ENCODE measurements around the gene EHBP1L1. TPM values are rescaled to one million over a fixed set of nuclear protein-coding genes. Genes with fewer than 3 reads are reported as not detected.

The EHBP1L1 gene
- total and polyA plus RNA-seq, 2 of the 13 experiments (the other 11 are each of a cell fraction or from before 2014, with no cell fraction given), result 8.3 to 10.6 TPM

DNA sequence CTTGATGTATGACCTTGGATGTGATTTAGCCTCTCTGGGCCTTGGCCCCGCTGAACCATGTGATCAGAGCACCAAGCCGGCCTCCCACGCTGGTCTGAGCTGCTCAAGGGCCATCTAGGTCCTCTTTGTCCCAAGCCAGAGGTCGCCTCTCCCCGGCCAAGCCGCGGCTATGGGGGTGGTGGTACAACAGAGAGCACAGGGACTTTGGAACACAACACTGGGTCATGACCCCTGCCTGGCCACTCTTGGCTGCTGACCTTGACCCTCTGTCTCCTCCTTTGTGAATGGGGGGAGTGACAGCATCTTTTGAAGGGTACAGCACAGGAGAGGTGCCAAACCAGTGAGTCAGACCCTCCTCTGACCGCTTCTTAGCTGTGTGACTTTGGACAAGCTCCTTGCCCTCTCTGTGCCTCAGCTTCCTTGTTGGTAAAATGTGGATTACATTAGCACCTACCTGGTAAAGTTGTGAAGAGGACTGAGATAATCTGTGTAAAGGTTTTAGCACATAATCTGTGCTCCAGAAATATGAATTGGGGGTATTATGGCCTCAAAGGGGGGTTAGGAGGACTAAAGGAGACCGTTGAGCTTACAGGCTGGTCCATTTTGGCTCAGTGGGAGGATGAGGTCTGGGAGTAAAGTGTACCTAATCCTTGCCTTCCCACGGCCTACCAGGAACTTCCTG lies 46.2 kb upstream of the EHBP1L1 start (continued):
- TF ChIP-seq ZEB1 (IDR thresholded peaks at IDR 0.05; ENCODE audit: insufficient replicate concordance, low read depth) (peak; percentile 46), ZNF101 (CRISPR knock-in tag; IDR thresholded peaks at IDR 0.05; ENCODE audit: borderline replicate concordance, low read depth) (no peak), ZGPAT (CRISPR knock-in tag; IDR thresholded peaks at IDR 0.05) (0 out of 2 replicates have a peak, but pooled peaks have one; percentile 41), KDM5B (CRISPR knock-in tag; IDR thresholded peaks at IDR 0.05; ENCODE audit: borderline replicate concordance) (no peak; the same call in 1 of the 2 replicates), GATAD1 (CRISPR knock-in tag; IDR thresholded peaks at IDR 0.05) (peak; percentile 18; the same call in 1 of the 2 replicates), SOX5 (CRISPR knock-in tag; IDR thresholded peaks at IDR 0.05; ENCODE audit: borderline replicate concordance) (0 out of 2 replicates have a peak, but pooled peaks have one; percentile 29), ZNF605 (CRISPR knock-in tag; IDR thresholded peaks at IDR 0.05) (no peak), ZNF350 (CRISPR knock-in tag; IDR thresholded peaks at IDR 0.05; ENCODE audit: borderline replicate concordance, low read depth) (peak; percentile 54; the same call in 1 of the 2 replicates), POLR2A (IDR thresholded peaks at IDR 0.05; ENCODE audit: insufficient read depth in 1 of 2, low read depth in 2 of 2, low read length in 2 of 2) (peak; percentile 21 to 25; a peak in 1 of 4 replicates), GTF2F1 (IDR thresholded peaks at IDR 0.05; ENCODE audit: low read length) (no peak), KDM3A (CRISPR knock-in tag; IDR thresholded peaks at IDR 0.05; ENCODE audit: low read depth) (0 out of 2 replicates have a peak, but pooled peaks have one; percentile 77), SMAD9 (CRISPR knock-in tag; IDR thresholded peaks at IDR 0.05) (no peak), RELA (CRISPR knock-in tag; IDR thresholded peaks at IDR 0.05) (no peak), MNT (IDR thresholded peaks at IDR 0.05) (no peak), ZMYM4 (CRISPR knock-in tag; IDR thresholded peaks at IDR 0.05) (peak; percentile 62; the same call in 1 of the 2 replicates), CBX2 (IDR thresholded peaks at IDR 0.05; ENCODE audit: low read depth, low read length) (no peak), CBX2 (CRISPR knock-in tag; IDR thresholded peaks at IDR 0.05; ENCODE audit: low read depth) (no peak), ZNF17 (CRISPR knock-in tag; IDR thresholded peaks at IDR 0.05) (no peak), ZNF432 (CRISPR knock-in tag; IDR thresholded peaks at IDR 0.05; ENCODE audit: borderline replicate concordance) (no peak)
- TF ChIP-seq, protein P1, sequence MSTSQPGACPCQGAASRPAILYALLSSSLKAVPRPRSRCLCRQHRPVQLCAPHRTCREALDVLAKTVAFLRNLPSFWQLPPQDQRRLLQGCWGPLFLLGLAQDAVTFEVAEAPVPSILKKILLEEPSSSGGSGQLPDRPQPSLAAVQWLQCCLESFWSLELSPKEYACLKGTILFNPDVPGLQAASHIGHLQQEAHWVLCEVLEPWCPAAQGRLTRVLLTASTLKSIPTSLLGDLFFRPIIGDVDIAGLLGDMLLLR (CRISPR knock-in tag; IDR thresholded peaks at IDR 0.05), result no peak
- TF ChIP-seq, protein P2, sequence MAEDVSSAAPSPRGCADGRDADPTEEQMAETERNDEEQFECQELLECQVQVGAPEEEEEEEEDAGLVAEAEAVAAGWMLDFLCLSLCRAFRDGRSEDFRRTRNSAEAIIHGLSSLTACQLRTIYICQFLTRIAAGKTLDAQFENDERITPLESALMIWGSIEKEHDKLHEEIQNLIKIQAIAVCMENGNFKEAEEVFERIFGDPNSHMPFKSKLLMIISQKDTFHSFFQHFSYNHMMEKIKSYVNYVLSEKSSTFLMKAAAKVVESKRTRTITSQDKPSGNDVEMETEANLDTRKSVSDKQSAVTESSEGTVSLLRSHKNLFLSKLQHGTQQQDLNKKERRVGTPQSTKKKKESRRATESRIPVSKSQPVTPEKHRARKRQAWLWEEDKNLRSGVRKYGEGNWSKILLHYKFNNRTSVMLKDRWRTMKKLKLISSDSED (CRISPR knock-in tag; IDR thresholded peaks at IDR 0.05), result no peak
- TF ChIP-seq, protein P3, sequence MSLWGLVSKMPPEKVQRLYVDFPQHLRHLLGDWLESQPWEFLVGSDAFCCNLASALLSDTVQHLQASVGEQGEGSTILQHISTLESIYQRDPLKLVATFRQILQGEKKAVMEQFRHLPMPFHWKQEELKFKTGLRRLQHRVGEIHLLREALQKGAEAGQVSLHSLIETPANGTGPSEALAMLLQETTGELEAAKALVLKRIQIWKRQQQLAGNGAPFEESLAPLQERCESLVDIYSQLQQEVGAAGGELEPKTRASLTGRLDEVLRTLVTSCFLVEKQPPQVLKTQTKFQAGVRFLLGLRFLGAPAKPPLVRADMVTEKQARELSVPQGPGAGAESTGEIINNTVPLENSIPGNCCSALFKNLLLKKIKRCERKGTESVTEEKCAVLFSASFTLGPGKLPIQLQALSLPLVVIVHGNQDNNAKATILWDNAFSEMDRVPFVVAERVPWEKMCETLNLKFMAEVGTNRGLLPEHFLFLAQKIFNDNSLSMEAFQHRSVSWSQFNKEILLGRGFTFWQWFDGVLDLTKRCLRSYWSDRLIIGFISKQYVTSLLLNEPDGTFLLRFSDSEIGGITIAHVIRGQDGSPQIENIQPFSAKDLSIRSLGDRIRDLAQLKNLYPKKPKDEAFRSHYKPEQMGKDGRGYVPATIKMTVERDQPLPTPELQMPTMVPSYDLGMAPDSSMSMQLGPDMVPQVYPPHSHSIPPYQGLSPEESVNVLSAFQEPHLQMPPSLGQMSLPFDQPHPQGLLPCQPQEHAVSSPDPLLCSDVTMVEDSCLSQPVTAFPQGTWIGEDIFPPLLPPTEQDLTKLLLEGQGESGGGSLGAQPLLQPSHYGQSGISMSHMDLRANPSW (CRISPR knock-in tag; IDR thresholded peaks at IDR 0.05; ENCODE audit: borderline replicate concordance), result no peak

Data from HepG2 (cell line).